ENCODE results near the gene C6orf47. TPM values are rescaled to one million over a fixed set of nuclear protein-coding genes. Genes with fewer than 3 reads are reported as not detected.

The C6orf47 gene
- polyA plus RNA-seq, 1 of the 3 experiments (the other 2 are of a cell fraction), result 10.3 TPM

- under 1% methylated on average over 45 of the region's 63 CpGs for WGBS (ENCODE audit: low lambda C conversion rate)
- Histone ChIP-seq H3K79me2 (ENCODE audit: insufficient read depth) (peaks cover 70% of the 10 kb centered on the region), H3K9me2 (no peaks in the 10 kb centered on the region), H3K4me2 (peak within 1 kb of the TSS; percentile 97), H4K20me1 (ENCODE audit: insufficient read depth) (no peaks in the 10 kb centered on the region), H3K4me1 (ENCODE audit: control insufficient read depth in 1 of 2, insufficient read depth in 2 of 2, low read depth in 1 of 2, low read length in 1 of 2) (peaks cover 17 to 18% of the 10 kb centered on the region in 2 experiments; a peak in 3 of 4 replicates), H3K36me3 (replicated peaks in 1 of 2; ENCODE audit: control insufficient read depth in 1 of 2, insufficient read depth in 2 of 2, low read length in 1 of 2) (peaks cover 41 to 48% of the 10 kb centered on the region in 2 experiments), H2AFZ (ENCODE audit: low read depth) (peak within 1 kb of the TSS; percentile 58), H3K27ac (ENCODE audit: low read depth in 2 of 2, low read length in 1 of 2) (peak within 1 kb of the TSS; percentile 87 to 92), H3K9me3 (no peaks in the 10 kb centered on the region), H3K4me3 (ENCODE audit: low read depth in 2 of 2, low read length in 1 of 2) (peak within 1 kb of the TSS; percentile 86 to 89), H3K27me3 (ENCODE audit: insufficient read depth) (no peaks in the 10 kb centered on the region), H3K9ac (peak within 1 kb of the TSS; percentile 92), H3F3A (replicated peaks; ENCODE audit: insufficient read depth) (peaks cover 24% of the 10 kb centered on the region)
- DNase-seq, result peak; percentile 96
- ChIA-PET CTCF (interaction anchor here (1.0 to 2.8 kb wide), 4 partner anchors 12 to 173 kb away, joined by 3 to 10 read pairs (median 4); partner anchors contain the start of gene BAG6), POLR2A (interaction anchor here (0.6 to 1.8 kb wide), 8 partner anchors 9 to 1306 kb away, joined by 3 to 20 read pairs (median 3); partner anchors contain the start of genes AGPAT1, BAG6, EHMT2 and LSM2)
- TF ChIP-seq EZH2phosphoT487 (IDR thresholded peaks at IDR 0.05; ENCODE audit: borderline replicate concordance, low read depth) (no peak), SIN3A (IDR thresholded peaks at IDR 0.05; ENCODE audit: borderline replicate concordance, low read depth, low read length) (peak; percentile 69; the same call in 1 of the 2 replicates), CHD2 (IDR thresholded peaks at IDR 0.05; ENCODE audit: low read length, partially characterized antibody) (peak; percentile 82), CTCF (IDR thresholded peaks at IDR 0.05) (no peak), USF1 (IDR thresholded peaks at IDR 0.05; ENCODE audit: borderline replicate concordance, low read depth) (peak; percentile 66; the same call in 1 of the 2 replicates), MEF2A (IDR thresholded peaks at IDR 0.05; ENCODE audit: borderline replicate concordance, low read depth) (no peak), GATA2 (CRISPR knock-in tag; IDR thresholded peaks at IDR 0.05) (no peak), POLR2AphosphoS5 (IDR thresholded peaks at IDR 0.05; ENCODE audit: low read depth, low read length) (peak; percentile 82), RFX5 (IDR thresholded peaks at IDR 0.05; ENCODE audit: low read length) (no peak), TCF12 (IDR thresholded peaks at IDR 0.05) (peak; percentile 15; the same call in 1 of the 2 replicates), RXRA (IDR thresholded peaks at IDR 0.05; ENCODE audit: borderline replicate concordance, low read depth) (no peak), FOXM1 (IDR thresholded peaks at IDR 0.05; ENCODE audit: low read depth) (no peak), YY1 (IDR thresholded peaks at IDR 0.05; ENCODE audit: low read depth) (peak; percentile 74; the same call in 1 of the 2 replicates), JUND (IDR thresholded peaks at IDR 0.05) (no peak), RAD21 (IDR thresholded peaks at IDR 0.05; ENCODE audit: low read length) (no peak), FOXJ3 (CRISPR knock-in tag; IDR thresholded peaks at IDR 0.05) (peak; percentile 18; the same call in 1 of the 2 replicates), TAF1 (IDR thresholded peaks at IDR 0.05; ENCODE audit: borderline replicate concordance, low read depth, low read length) (peak; percentile 59), EP300 (IDR thresholded peaks at IDR 0.05; ENCODE audit: borderline replicate concordance in 1 of 2, low read depth in 1 of 2, low read length in 1 of 2) (peak in 1 of 2 experiments; percentile 5; a peak in 1 of 4 replicates), NFIC (IDR thresholded peaks at IDR 0.05; ENCODE audit: borderline replicate concordance) (no peak), ELF1 (IDR thresholded peaks at IDR 0.05) (peak; percentile 92), MXI1 (IDR thresholded peaks at IDR 0.05; ENCODE audit: low read depth, low read length) (peak; percentile 44; the same call in 1 of the 2 replicates), TEAD4 (IDR thresholded peaks at IDR 0.05; ENCODE audit: borderline replicate concordance, insufficient read depth) (no peak), SMC3 (IDR thresholded peaks at IDR 0.05; ENCODE audit: low read depth, low read length) (no peak), GABPA (IDR thresholded peaks at IDR 0.05; ENCODE audit: low read depth) (peak; percentile 94)
- TF ChIP-seq, protein P1, sequence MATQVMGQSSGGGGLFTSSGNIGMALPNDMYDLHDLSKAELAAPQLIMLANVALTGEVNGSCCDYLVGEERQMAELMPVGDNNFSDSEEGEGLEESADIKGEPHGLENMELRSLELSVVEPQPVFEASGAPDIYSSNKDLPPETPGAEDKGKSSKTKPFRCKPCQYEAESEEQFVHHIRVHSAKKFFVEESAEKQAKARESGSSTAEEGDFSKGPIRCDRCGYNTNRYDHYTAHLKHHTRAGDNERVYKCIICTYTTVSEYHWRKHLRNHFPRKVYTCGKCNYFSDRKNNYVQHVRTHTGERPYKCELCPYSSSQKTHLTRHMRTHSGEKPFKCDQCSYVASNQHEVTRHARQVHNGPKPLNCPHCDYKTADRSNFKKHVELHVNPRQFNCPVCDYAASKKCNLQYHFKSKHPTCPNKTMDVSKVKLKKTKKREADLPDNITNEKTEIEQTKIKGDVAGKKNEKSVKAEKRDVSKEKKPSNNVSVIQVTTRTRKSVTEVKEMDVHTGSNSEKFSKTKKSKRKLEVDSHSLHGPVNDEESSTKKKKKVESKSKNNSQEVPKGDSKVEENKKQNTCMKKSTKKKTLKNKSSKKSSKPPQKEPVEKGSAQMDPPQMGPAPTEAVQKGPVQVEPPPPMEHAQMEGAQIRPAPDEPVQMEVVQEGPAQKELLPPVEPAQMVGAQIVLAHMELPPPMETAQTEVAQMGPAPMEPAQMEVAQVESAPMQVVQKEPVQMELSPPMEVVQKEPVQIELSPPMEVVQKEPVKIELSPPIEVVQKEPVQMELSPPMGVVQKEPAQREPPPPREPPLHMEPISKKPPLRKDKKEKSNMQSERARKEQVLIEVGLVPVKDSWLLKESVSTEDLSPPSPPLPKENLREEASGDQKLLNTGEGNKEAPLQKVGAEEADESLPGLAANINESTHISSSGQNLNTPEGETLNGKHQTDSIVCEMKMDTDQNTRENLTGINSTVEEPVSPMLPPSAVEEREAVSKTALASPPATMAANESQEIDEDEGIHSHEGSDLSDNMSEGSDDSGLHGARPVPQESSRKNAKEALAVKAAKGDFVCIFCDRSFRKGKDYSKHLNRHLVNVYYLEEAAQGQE (IDR thresholded peaks at IDR 0.05; ENCODE audit: low read depth, low read length), result no peak
- TF ChIP-seq, protein P2, sequence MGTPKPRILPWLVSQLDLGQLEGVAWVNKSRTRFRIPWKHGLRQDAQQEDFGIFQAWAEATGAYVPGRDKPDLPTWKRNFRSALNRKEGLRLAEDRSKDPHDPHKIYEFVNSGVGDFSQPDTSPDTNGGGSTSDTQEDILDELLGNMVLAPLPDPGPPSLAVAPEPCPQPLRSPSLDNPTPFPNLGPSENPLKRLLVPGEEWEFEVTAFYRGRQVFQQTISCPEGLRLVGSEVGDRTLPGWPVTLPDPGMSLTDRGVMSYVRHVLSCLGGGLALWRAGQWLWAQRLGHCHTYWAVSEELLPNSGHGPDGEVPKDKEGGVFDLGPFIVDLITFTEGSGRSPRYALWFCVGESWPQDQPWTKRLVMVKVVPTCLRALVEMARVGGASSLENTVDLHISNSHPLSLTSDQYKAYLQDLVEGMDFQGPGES (IDR thresholded peaks at IDR 0.05; ENCODE audit: low read depth, low read length), result no peak
These were observed 5.1 kb upstream of the C6orf47 start, which contains the start of gene CSNK2B for GRCh38 chr6:31665501-31666336. TSS of gene CSNK2B (plus strand) at chr6:31666080. CDS start at chr6:31666832, 752 bp downstream.
